GM23338 (cell line): ENCODE data around the gene ALDH3A2.

ENCODE experiments used
- CREB1 ChIP-seq: fragments of 250-450 bp; sonication (Bioruptor Pico); IDR thresholded peaks from 2 replicates; pipeline ENCODE4 v1.5.0; 2020; ENCODE audit warnings: low read depth, mild to moderate bottlenecking, moderate library complexity
- CTCF ChIP-seq, 2 experiments: fragments of 200-600 bp in 1 of 2; sonication (generic) in 1 of 2; conservative IDR thresholded peaks; 2 replicates each; pipeline versions ENCODE4 v1.5.1 to v1.6.1; 2016 to 2017; ENCODE audit warnings: antibody characterized with exemption in 2 of 2, low read depth in 2 of 2, mild to moderate bottlenecking in 2 of 2, moderate library complexity in 1 of 2
- ETS1 ChIP-seq: IDR thresholded peaks from 2 replicates; pipeline ENCODE4 v1.6.1; 2016; ENCODE audit warnings: antibody characterized with exemption
- EZH2 ChIP-seq: fragments of 200-600 bp; sonication (generic); IDR thresholded peaks from one replicate; pipeline ENCODE4 v1.8.0; 2017; ENCODE audit warnings: antibody characterized with exemption, mild to moderate bottlenecking, low read depth; ENCODE audit not compliant: unreplicated experiment
- EZH2phosphoT487 ChIP-seq: fragments of 200-600 bp; sonication (generic); IDR thresholded peaks from one replicate; pipeline ENCODE4 v1.8.1; 2018; ENCODE audit warnings: antibody characterized with exemption; ENCODE audit not compliant: unreplicated experiment
- JUNB ChIP-seq: IDR thresholded peaks from one replicate; pipeline ENCODE4 v1.6.1; 2016; ENCODE audit warnings: antibody characterized with exemption; ENCODE audit not compliant: unreplicated experiment
- POLR2AphosphoS5 ChIP-seq: IDR thresholded peaks from 2 replicates; pipeline ENCODE4 v1.6.1; 2016; ENCODE audit warnings: antibody characterized with exemption, low read depth
- STAT1 ChIP-seq: IDR thresholded peaks from one replicate; pipeline ENCODE4 v1.6.1; 2016; ENCODE audit warnings: antibody characterized with exemption; ENCODE audit not compliant: unreplicated experiment
- ZNF114 ChIP-seq: fragments of 250-450 bp; sonication (Bioruptor Pico); IDR thresholded peaks from 2 replicates; pipeline ENCODE4 v1.5.0; 2020; ENCODE audit warnings: mild to moderate bottlenecking, moderate library complexity
- ZNF331 ChIP-seq: fragments of 250-450 bp; sonication (Bioruptor Pico); IDR thresholded peaks from 2 replicates; pipeline ENCODE4 v1.5.0; 2020; ENCODE audit warnings: low read depth, mild to moderate bottlenecking, moderate library complexity
- ZNF462 ChIP-seq: fragments of 250-450 bp; sonication (Bioruptor Pico); IDR thresholded peaks from 2 replicates; pipeline ENCODE4 v1.5.0; 2020; ENCODE audit warnings: mild to moderate bottlenecking, moderate library complexity
- TF ChIP-seq, protein P1 (sequence below): IDR thresholded peaks from one replicate; pipeline ENCODE4 v1.6.1; 2018; ENCODE audit warnings: antibody characterized with exemption; ENCODE audit not compliant: unreplicated experiment

DNA sequence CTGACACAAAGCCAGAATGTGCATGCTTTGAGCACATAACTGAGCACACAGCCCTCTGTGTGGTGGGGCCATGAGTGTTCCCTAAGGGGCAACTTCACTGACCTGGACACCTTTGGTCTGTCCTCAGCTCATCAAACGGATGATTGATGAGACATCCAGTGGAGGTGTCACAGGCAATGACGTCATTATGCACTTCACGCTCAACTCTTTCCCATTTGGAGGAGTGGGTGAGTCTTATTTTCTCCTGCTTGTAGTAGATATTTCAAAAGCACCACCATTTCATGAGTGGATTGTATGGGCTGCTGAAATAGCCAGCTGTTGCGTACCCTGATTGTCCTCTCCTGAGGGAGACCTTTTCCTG is 16.2 kb downstream of the ALDH3A2 start:
- TF ChIP-seq CTCF (conservative IDR thresholded peaks at IDR 0.05; ENCODE audit: low read depth in 2 of 2) (no peak), POLR2AphosphoS5 (no peak), EZH2phosphoT487 (no peak), EZH2 (no peak), ETS1 (no peak), JUNB (no peak), ZNF331 (CRISPR knock-in tag) (no peak), STAT1 (no peak), ZNF462 (CRISPR knock-in tag) (no peak), CREB1 (no peak), ZNF114 (CRISPR knock-in tag) (no peak)
- TF ChIP-seq, protein P1, sequence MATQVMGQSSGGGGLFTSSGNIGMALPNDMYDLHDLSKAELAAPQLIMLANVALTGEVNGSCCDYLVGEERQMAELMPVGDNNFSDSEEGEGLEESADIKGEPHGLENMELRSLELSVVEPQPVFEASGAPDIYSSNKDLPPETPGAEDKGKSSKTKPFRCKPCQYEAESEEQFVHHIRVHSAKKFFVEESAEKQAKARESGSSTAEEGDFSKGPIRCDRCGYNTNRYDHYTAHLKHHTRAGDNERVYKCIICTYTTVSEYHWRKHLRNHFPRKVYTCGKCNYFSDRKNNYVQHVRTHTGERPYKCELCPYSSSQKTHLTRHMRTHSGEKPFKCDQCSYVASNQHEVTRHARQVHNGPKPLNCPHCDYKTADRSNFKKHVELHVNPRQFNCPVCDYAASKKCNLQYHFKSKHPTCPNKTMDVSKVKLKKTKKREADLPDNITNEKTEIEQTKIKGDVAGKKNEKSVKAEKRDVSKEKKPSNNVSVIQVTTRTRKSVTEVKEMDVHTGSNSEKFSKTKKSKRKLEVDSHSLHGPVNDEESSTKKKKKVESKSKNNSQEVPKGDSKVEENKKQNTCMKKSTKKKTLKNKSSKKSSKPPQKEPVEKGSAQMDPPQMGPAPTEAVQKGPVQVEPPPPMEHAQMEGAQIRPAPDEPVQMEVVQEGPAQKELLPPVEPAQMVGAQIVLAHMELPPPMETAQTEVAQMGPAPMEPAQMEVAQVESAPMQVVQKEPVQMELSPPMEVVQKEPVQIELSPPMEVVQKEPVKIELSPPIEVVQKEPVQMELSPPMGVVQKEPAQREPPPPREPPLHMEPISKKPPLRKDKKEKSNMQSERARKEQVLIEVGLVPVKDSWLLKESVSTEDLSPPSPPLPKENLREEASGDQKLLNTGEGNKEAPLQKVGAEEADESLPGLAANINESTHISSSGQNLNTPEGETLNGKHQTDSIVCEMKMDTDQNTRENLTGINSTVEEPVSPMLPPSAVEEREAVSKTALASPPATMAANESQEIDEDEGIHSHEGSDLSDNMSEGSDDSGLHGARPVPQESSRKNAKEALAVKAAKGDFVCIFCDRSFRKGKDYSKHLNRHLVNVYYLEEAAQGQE: no peak
